GM12878 (cell line): ENCODE results near the gene PI4KA. TPM values are rescaled to one million over a fixed set of nuclear protein-coding genes. Genes with fewer than 3 reads are reported as not detected.

Experiments used
- ATAC-seq: fragments of 200-7000 bp; cut with Tn5 transposase; 3 replicates; pipeline ENCODE4 v1.9.1; 2020; ENCODE audit warnings: mild to moderate bottlenecking, moderate library complexity
- BruUV-seq: library from RNA; stranded (reverse); fragments of 400-500 nt; replicated peaks from 2 replicates; lab custom pipeline; 2021; lab: Mats Ljungman, UMichigan
- CTCF ChIA-PET: fragments of 300-600 bp; sonication (Branson Sonifier 250); formaldehyde crosslinking; extraction: SDS; loops from one replicate; lab custom pipeline; 2021; ENCODE audit warnings: inconsistent platforms; lab: Yijun Ruan, JAX
- POLR2A ChIA-PET: fragments of 350-600 bp; formaldehyde crosslinking; extraction: SDS; loops from one replicate; lab custom pipeline; 2021; ENCODE audit warnings: inconsistent platforms; lab: Charles Lee
- RAD21 ChIA-PET: fragments of 300-600 bp; sonication (Branson Sonifier 250); formaldehyde crosslinking; loops from one replicate; lab custom pipeline; 2023; ENCODE audit warnings: antibody characterized with exemption; ENCODE audit not compliant: unreplicated experiment; lab: Charles Lee
- SMC1A ChIA-PET: fragments of 300-600 bp; sonication (Branson Sonifier 250); formaldehyde crosslinking; loops from one replicate; lab custom pipeline; 2023; ENCODE audit not compliant: unreplicated experiment, uncharacterized antibody; lab: Charles Lee
- DNase-seq: peaks from one replicate; pipeline ENCODE4 v3.0.0-alpha.2; 2011; ENCODE audit warnings: low read depth, low spot score
- FAIRE-seq: peaks from 3 replicates; lab custom pipeline; 2011; peaks lifted over from hg19 to GRCh38; lab: Jason Lieb, UNC
- H2AFZ ChIP-seq: 2 replicates; pipeline ENCODE4 v1.6.0; 2011; ENCODE audit warnings: low read depth, low read length, control low read depth; ENCODE audit not compliant: control insufficient read depth
- H3K27ac ChIP-seq: 2 replicates; pipeline ENCODE4 v1.5.1; 2011; ENCODE audit warnings: control low read depth; ENCODE audit not compliant: control insufficient read depth, insufficient read depth
- H3K27me3 ChIP-seq, 2 experiments: replicated peaks in 1 of 2; 2 replicates each; pipeline versions ENCODE4 v1.6.0 to v1.6.1; 2011; ENCODE audit warnings: low read length in 1 of 2; ENCODE audit not compliant: control insufficient read depth in 2 of 2, insufficient read depth in 2 of 2
- H3K36me3 ChIP-seq, 2 experiments: 2 replicates each; pipeline ENCODE4 v1.5.1; 2011; ENCODE audit warnings: low read length in 1 of 2; ENCODE audit not compliant: control insufficient read depth in 2 of 2, insufficient read depth in 2 of 2
- H3K4me1 ChIP-seq: 2 replicates; pipeline ENCODE4 v1.6.1; 2011; ENCODE audit warnings: mild to moderate bottlenecking, low read length, moderate library complexity, mixed read lengths; ENCODE audit not compliant: control insufficient read depth, insufficient read depth
- H3K4me2 ChIP-seq: 2 replicates; pipeline ENCODE4 v1.6.0; 2011; ENCODE audit warnings: control low read depth; ENCODE audit not compliant: control insufficient read depth, insufficient read depth
- H3K4me3 ChIP-seq: fragments of 200-600 bp; sonication (generic); 2 replicates; pipeline ENCODE4 v1.5.1; 2016
- H3K79me2 ChIP-seq: 2 replicates; pipeline ENCODE4 v1.6.0; 2011; ENCODE audit warnings: low read length; ENCODE audit not compliant: control insufficient read depth, insufficient read depth
- H3K9ac ChIP-seq: 2 replicates; pipeline ENCODE4 v1.8.0; 2011; ENCODE audit warnings: low read length, control low read depth, mixed read lengths; ENCODE audit not compliant: control insufficient read depth, insufficient read depth
- H3K9me3 ChIP-seq: replicated peaks from 3 replicates; pipeline ENCODE4 v1.5.1; 2011; ENCODE audit warnings: mild to moderate bottlenecking, low read length; ENCODE audit not compliant: control insufficient read depth, insufficient read depth
- H4K20me1 ChIP-seq: 2 replicates; pipeline ENCODE4 v1.6.0; 2011; ENCODE audit not compliant: control insufficient read depth, insufficient read depth
- ATF7 ChIP-seq: fragments of 450-650 bp; IDR thresholded peaks from 2 replicates; pipeline ENCODE4 v1.6.1; 2016; ENCODE audit warnings: low read depth, mild to moderate bottlenecking
- BMI1 ChIP-seq: fragments of 450-650 bp; IDR thresholded peaks from 2 replicates; pipeline ENCODE4 v1.6.1; 2016; ENCODE audit warnings: mild to moderate bottlenecking, moderate library complexity, borderline replicate concordance
- EGR1 ChIP-seq, 2 experiments: IDR thresholded peaks; 1 replicate in 1 of 2; 2 replicates in 1 of 2; pipeline ENCODE4 v1.6.1; 2011 to 2012; ENCODE audit warnings: low read depth in 2 of 2, low read length in 2 of 2, borderline replicate concordance in 1 of 2, mild to moderate bottlenecking in 1 of 2, moderate library complexity in 1 of 2
- ESRRA ChIP-seq: IDR thresholded peaks from 2 replicates; pipeline ENCODE4 v1.6.1; 2012; ENCODE audit warnings: mild to moderate bottlenecking, low read length, improper control_type of control experiment
- GABPA ChIP-seq: IDR thresholded peaks from 2 replicates; pipeline ENCODE4 v1.6.1; 2014; ENCODE audit warnings: antibody characterized with exemption, low read depth, mild to moderate bottlenecking, inconsistent platforms
- NR2C2 ChIP-seq: IDR thresholded peaks from 2 replicates; pipeline ENCODE4 v1.6.1; 2011; ENCODE audit warnings: borderline replicate concordance, low read depth; ENCODE audit not compliant: control insufficient read depth, insufficient read length
- POU2F2 ChIP-seq: IDR thresholded peaks from 3 replicates; pipeline ENCODE4 v1.6.1; 2011; ENCODE audit warnings: low read depth, mild to moderate bottlenecking, low read length, borderline replicate concordance
- RAD51 ChIP-seq: fragments of 450-650 bp; IDR thresholded peaks from 2 replicates; pipeline ENCODE4 v1.6.1; 2016; ENCODE audit warnings: moderate library complexity, mild to moderate bottlenecking, inconsistent platforms
- SREBF1 ChIP-seq: IDR thresholded peaks from 2 replicates; pipeline ENCODE4 v1.6.1; 2012; ENCODE audit warnings: mild to moderate bottlenecking, low read length
- WGBS: methylation state at CpG from one replicate; pipeline ENCODE4 v1.1.6; 2016; ENCODE audit warnings: low lambda C conversion rate; ENCODE audit not compliant: insufficient replicate concordance, insufficient coverage; ENCODE audit errors: missing lambda C conversion rate; 5-methylcytosine and 5-hydroxymethylcytosine counted together
- in situ Hi-C: fragments of 300-500 bp; cut with MboI; formaldehyde crosslinking; loops from 9 replicates; pipeline ENCODE4 v1.14.3; 2018; ENCODE audit warnings: mixed read lengths
- intact Hi-C: fragments of 100-400 bp; cut with micrococcal nuclease; formaldehyde crosslinking; loops from one replicate; pipeline ENCODE4 v1.14.2; 2022; ENCODE audit not compliant: unreplicated experiment
- polyA plus RNA-seq, 11 experiments: library from polyadenylated mRNA; depleted of rRNA in 4 of 11; unstranded in 6 of 11; stranded (reverse) in 5 of 11; fragments of >200 nt; fragmentation: Nextera tagmentation in 4 of 11; fragmentation: Illumina TruSeq in 1 of 11; extraction: Ambion mirVana in 4 of 11; extraction: Trizol in 1 of 11; gene quantifications; 1 replicate in 1 of 11; 2 replicates in 10 of 11; pipeline versions ENCODE4 v1.2.1 to v1.2.3, GENCODE V29; 2011 to 2016; ENCODE audit warnings: inconsistent platforms in 2 of 11, missing spikeins in 2 of 11, low read depth in 1 of 11
- total RNA-seq, 4 experiments: library from RNA; depleted of rRNA in 3 of 4; stranded (reverse); fragments of >200 nt in 3 of 4; fragmentation: Illumina TruSeq in 1 of 4; extraction: Trizol in 1 of 4; gene quantifications; 2 replicates each; pipeline versions ENCODE4 v1.2.1 to v1.2.3, GENCODE V29; 2013 to 2021
- TF ChIP-seq, protein P1 (sequence below): fragments of 450-650 bp; IDR thresholded peaks from 2 replicates; pipeline ENCODE4 v1.6.1; 2018; ENCODE audit warnings: mild to moderate bottlenecking, low read depth, moderate library complexity; ENCODE audit not compliant: partially characterized antibody

The PI4KA gene
- total and polyA plus RNA-seq, 10 of the 15 experiments (the other 5 are each of a cell fraction or from before 2014, with no cell fraction given): 4.2 to 78.4 (median 42.1) TPM

DNA sequence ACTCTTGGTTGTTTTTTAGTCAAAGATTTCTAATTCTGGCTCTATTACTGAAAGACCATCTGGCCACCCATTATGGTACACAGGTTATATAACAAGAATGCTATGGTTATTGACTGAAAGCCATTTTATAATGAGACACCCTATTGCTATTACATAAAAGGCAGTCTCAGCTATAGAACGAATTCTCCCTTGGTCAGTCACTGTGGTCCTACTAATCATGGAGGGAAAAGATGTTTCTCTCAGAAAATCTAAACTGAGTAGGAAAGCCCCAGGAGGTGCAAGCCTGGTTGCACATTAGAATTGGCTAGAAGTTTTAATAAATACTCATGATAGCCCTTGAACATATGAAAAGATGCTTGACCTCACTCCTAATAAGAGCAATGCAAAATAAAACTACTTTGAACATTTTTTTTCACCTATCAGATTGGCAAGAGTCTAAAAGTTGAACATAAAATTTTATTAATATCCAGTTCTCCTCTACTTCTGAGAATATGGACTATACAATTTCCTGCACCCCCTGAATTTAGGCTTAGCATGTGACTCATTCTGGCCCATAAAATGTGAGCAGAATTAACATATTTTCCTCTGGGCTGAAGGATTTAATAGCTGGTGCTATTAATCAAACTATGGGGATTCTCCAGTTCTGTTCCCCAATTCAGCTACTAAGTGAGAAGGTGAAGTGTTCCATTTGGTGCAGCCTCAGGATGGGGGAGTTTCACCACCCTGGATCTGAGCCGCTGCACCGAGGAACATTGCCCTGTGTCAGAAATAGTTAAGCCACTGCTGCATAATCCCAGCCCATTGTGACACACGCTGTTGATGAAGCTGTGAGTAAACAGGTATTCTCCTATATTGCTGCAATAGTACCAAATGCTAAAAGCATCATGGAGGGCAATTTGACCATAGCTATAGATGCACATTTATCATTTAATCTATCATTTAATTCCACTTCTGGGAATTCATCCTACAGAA lies 47.1 kb upstream of the PI4KA start:
- DNase-seq (no peak), ATAC-seq (no peak), FAIRE-seq (no peak)
- Histone ChIP-seq H4K20me1 (no peaks in the 10 kb centered on the region), H3K4me3 (no peak overlapping the region), H2AFZ (no peak overlapping the region)
- in situ Hi-C loops: no loop called here
- WGBS: 66% methylated on average over 4 of the region's 4 CpGs
- TF ChIP-seq ESRRA: no peak
- TF ChIP-seq, all 136 proteins: peak for 0
- Histone ChIP-seq H3K9ac (no peak overlapping the region), H3K4me1 (peaks cover 5% of the 10 kb centered on the region; the same call in 1 of the 2 replicates), H3K9me3 (no peaks in the 10 kb centered on the region), H3K27me3 (no peaks in the 10 kb centered on the region), H3K79me2 (no peaks in the 10 kb centered on the region), H3K36me3 (no peaks in the 10 kb centered on the region), H3K4me2 (no peak overlapping the region), H3K27ac (no peak overlapping the region)
- RAD21 ChIA-PET: interaction anchor here (0.5 kb wide), 1 partner anchor 23 kb away, joined by 4 read pairs; no protein-coding TSS in a partner anchor
- CTCF ChIA-PET: no interaction called here
- SMC1A ChIA-PET: interaction anchor here (0.6 kb wide), 1 partner anchor 21 kb away, joined by 4 read pairs; no protein-coding TSS in a partner anchor
- intact Hi-C loops: no loop called here
- BruUV-seq: no TSS peak
- POLR2A ChIA-PET: no interaction called here

DNA sequence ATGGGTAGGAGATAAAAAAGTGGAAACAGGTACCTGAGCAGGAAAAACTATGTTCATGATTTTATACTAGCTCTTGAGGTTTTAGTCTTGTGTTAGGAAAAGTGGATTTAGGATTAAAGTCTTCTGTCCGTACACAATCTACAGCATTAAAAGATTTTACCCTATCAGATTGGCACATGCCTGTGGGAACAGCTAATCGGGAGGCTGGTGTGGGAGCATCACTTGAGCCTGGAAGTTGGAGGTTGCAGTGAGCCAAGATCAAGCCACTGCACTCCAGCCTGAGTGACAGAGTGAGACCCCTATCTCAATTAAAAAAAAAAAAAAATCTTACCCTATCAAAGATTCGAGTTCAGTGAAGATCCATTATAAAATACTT lies 46.4 kb upstream of the PI4KA start:
- BruUV-seq: no TSS peak
- no peaks in the 10 kb centered on the region for H3K27me3 ChIP-seq
- 36% methylated on average over 3 of the region's 3 CpGs for WGBS
- no peak overlapping the region for H3K9ac ChIP-seq
- no peaks in the 10 kb centered on the region for H3K36me3 ChIP-seq
- CTCF ChIA-PET: no interaction called here
- FAIRE-seq: no peak
- TF ChIP-seq NR2C2 (no peak), SREBF1 (no peak), POU2F2 (no peak), RAD51 (no peak), ATF7 (no peak), BMI1 (no peak), GABPA (no peak), EGR1 (IDR thresholded peaks at IDR 0.05; ENCODE audit: borderline replicate concordance in 1 of 2, low read depth in 2 of 2, low read length in 2 of 2) (no peak)
- TF ChIP-seq, protein P1, sequence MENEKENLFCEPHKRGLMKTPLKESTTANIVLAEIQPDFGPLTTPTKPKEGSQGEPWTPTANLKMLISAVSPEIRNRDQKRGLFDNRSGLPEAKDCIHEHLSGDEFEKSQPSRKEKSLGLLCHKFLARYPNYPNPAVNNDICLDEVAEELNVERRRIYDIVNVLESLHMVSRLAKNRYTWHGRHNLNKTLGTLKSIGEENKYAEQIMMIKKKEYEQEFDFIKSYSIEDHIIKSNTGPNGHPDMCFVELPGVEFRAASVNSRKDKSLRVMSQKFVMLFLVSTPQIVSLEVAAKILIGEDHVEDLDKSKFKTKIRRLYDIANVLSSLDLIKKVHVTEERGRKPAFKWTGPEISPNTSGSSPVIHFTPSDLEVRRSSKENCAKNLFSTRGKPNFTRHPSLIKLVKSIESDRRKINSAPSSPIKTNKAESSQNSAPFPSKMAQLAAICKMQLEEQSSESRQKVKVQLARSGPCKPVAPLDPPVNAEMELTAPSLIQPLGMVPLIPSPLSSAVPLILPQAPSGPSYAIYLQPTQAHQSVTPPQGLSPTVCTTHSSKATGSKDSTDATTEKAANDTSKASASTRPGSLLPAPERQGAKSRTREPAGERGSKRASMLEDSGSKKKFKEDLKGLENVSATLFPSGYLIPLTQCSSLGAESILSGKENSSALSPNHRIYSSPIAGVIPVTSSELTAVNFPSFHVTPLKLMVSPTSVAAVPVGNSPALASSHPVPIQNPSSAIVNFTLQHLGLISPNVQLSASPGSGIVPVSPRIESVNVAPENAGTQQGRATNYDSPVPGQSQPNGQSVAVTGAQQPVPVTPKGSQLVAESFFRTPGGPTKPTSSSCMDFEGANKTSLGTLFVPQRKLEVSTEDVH: no peak
- intact Hi-C loops (no loop called here), in situ Hi-C loops (no loop called here)
- H3K4me2 ChIP-seq: no peak overlapping the region
- no peaks in the 10 kb centered on the region for H4K20me1 ChIP-seq
- POLR2A ChIA-PET: no interaction called here
- H3K79me2 ChIP-seq: no peaks in the 10 kb centered on the region
- RAD21 ChIA-PET: no interaction called here
- no peak overlapping the region for H2AFZ ChIP-seq
- DNase-seq: no peak
- no peak for ATAC-seq
- no peak overlapping the region for H3K27ac ChIP-seq
- SMC1A ChIA-PET: interaction anchor here (1.0 kb wide), 1 partner anchor 10 kb away, joined by 3 read pairs; no protein-coding TSS in a partner anchor
- H3K9me3 ChIP-seq: no peaks in the 10 kb centered on the region
- H3K4me1 ChIP-seq: no peaks in the 10 kb centered on the region
- no peak overlapping the region for H3K4me3 ChIP-seq
